Raji (cell line): ENCODE measurements around the gene NMNAT3.

Experiments
- POLR2A ChIP-seq: IDR thresholded peaks from 2 replicates; pipeline ENCODE4 v1.6.1; 2011; ENCODE audit warnings: low read depth, low read length, control low read depth; ENCODE audit not compliant: insufficient read depth

The NMNAT3 gene

DNA sequence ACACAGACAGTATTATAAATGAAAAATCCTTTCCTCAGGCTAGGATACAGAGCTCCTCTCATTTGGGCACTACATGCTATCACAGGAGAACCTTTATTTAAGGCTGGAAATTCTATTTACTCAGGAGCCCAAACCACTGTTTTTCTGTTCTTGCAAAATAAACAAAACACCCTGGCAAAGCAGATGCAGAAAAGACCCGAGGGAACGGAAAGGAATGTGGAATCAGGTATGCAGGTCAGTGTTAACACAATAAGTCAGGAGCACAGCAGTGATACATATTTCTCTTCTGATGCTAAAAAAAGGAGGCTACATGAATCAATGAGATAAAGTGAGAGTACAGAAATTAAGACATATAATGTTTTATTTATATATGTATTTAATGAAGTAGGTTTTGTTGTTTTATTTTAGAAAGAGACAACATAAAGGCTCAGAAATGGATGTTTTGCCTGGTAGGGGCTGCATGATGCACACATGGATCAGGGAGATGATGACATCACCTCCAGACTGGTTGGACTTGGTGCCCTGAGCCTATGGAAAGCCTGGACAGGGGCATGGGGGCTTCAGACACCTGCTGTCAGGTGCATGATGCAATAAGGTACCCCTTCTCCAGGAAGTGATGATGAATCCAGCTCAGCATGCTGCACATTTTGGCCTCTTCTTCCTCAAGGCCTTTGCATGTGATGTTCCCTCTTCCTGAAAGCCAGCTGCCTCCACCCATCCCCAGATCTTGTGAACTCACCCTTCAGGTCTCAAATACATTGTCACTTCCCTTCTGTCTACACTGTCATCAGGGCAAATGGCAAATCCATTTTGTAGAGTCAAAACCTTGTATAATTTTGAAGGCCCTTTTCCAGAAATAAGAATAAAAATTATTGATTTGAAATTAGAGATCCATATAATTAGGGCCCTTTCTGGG, 119.2 kb downstream of the NMNAT3 start:
- TF ChIP-seq POLR2A: no peak

DNA sequence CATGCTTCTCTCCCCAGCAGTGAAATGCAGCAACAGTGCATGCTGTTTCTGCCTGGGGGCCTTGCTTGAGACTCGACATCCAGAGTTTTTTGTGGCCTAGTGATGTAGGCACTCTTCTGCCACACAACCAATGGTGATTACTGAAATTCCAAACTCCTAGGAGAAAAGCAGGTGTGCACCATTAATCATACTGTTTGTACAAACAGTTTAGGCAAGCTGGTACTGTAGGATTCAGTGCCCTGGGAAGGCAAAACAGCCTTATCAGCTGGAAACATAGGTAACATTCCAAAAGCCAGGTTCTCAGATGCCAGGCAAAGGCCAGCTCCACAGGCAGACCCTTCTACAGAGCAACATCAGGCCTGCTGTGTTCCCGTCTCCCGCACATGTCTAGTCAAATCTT, 120.7 kb downstream of the NMNAT3 start:
- no peak for TF ChIP-seq POLR2A

DNA sequence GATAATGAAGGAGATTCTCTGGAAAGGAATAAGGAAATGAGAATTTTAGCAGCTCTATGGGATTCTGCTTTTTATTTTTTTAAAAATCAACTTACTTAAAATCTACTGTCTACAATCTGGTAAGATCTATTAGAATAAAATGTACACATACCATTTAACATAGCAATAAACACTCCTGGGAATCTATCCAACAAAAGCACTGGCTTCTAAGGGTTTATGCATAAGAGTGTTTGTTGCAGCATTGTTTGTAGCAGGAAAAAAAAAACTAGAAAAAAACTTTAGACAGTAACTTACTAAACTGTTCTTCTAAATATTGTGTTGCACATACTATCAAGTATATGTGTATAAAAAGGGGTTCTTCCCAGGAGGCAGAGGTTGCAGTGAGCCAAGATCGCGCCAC, 122.5 kb downstream of the NMNAT3 start:
- no peak for TF ChIP-seq POLR2A

DNA sequence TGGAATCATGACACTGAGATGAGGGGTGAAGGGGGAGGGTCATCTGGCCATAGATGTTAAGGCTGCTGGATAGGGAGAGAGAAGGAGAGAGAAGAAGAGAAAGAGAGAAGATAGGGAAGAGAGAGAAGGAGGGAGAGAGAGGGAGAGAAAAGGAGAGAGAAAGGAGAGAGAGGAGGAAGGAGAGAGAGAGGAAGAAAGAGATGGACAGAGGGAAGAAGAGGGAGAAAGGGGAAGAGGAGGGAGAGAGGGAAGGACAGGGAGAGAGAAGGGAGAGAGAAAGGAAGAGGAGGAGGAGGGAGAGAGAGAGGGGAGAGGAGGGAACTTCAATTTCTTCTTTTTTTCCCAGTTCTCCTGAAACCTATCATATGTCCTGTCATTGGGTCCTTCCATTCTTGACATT, 123.1 kb downstream of the NMNAT3 start:
- TF ChIP-seq POLR2A: no peak

DNA sequence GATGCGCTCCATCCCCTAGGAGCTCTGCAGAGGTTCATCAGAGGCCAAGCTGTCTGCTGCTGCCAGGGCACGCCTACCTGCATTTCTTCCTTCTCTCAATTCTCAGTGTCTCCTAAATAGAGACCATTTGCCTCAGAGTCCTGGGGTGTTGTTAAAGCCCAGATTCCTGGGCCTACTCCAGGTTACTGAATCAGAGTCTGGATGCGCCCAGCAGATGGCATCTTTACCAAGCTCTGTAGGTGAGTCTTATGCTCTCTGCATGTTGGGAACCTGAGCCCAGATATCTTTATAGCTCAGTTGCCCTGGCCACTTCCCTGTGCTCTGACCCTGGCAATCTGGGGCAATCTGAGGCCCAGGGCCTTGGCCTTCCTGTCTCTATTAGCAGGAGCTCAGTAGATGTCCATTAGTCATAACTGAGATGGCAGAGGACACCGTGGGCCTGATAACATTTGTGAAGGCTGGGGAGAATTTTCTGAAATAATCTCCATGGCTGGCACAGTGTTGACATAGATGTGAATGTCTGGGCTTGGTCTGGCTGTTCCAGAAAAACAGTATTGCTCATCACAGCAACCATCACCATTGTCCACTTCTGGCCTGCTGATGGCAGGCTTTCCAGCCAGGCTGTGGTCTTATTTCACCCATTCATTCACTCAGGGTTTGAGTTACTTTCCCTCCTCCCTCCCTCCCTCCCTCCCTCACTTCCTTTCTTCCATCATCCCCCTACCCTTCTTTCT, 125.0 kb downstream of the NMNAT3 start:
- no peak for TF ChIP-seq POLR2A

DNA sequence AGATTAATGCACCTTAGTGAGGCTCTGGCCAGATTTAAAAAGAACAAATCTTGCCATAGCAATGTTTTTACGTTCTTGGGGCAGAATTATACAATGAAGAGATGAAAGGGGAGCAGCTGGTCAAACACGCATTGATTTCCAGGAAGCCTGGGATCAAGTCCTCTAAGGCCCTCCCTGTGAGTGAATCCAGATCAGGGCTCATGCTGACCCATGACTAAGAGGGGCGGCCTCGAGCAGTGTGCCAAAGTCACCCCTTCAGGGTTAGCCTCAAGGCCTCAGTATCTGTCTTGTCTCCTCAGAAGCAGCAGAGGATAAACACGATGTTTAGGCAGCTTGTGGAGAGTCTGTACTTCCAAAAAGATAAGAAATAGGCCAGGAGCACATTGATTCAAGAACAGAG, 129.0 kb downstream of the NMNAT3 start:
- no peak for TF ChIP-seq POLR2A

DNA sequence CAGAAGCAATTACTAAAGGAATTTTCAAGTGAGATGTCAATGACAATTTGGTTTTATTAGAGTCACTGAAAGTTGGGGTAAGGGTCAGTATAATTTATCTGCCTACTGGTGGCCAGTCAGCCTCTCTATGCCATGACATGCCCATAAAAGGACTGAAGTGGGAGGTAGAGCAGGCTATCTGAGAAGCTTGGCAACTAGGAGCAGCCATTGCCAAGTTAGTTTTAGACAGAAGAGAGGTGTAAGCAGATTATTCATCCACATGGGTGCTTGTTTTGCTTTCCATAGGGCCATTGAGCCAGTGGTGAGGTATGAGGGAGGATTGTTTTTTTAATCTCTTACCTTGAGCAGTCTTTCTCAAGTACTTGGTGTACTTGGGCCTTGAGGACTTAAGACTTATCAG, 130.1 kb downstream of the NMNAT3 start:
- no peak for TF ChIP-seq POLR2A

DNA sequence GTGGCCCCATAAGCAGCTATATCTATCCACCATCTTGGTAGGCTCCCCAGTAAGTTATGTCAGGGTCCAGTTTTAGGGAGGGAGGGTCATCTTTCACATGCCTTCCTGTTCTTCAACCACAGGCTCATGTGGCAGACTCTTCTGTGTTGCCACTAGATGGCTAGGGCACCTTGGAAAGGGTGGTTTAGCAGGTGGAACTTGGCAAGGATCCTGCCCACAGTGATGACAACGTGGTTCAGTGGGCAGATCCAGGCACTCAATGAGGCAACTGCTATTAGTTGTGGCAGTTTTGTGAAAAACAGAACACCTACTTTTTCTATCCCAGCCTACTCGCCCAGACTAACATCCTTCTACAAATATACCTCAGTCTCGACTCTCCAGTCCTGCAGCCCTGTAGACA, 131.0 kb downstream of the NMNAT3 start:
- no peak for TF ChIP-seq POLR2A

DNA sequence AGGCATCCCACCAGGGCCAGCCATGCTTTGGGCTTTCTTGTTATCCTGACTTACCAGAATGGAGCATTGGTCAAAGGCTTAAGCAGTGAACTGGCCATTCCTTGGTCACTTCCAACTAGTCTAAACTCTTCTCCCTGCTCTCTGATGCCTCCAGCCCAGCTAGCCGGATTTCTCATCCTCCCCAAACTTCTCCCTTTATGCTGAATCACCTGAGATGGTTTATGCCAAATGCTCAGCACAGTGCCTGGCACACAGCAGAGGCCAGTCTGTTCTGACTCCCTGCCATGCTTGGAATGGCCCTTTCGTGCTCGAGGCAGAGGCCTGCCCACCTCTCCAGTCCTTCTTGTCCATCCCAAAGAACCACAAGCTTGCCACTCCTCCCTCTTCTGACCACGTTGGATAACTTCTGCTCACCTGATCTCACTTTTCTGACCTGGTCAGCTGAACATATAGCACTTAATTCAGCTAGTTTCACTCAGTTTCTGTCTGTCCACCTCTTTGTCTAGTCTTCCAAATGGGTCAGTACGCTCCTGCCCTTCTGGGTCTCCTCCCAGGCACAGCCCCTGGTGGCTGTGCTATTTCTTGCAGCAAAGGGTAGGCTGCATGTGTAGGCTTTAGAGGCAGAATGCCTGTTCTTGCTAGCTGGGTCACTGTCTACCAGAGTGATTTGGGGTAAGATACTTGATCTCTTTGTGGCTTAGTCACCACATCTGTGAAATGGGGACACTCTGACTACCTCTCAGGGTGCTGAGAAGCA, 136.1 kb downstream of the NMNAT3 start:
- TF ChIP-seq POLR2A: no peak

DNA sequence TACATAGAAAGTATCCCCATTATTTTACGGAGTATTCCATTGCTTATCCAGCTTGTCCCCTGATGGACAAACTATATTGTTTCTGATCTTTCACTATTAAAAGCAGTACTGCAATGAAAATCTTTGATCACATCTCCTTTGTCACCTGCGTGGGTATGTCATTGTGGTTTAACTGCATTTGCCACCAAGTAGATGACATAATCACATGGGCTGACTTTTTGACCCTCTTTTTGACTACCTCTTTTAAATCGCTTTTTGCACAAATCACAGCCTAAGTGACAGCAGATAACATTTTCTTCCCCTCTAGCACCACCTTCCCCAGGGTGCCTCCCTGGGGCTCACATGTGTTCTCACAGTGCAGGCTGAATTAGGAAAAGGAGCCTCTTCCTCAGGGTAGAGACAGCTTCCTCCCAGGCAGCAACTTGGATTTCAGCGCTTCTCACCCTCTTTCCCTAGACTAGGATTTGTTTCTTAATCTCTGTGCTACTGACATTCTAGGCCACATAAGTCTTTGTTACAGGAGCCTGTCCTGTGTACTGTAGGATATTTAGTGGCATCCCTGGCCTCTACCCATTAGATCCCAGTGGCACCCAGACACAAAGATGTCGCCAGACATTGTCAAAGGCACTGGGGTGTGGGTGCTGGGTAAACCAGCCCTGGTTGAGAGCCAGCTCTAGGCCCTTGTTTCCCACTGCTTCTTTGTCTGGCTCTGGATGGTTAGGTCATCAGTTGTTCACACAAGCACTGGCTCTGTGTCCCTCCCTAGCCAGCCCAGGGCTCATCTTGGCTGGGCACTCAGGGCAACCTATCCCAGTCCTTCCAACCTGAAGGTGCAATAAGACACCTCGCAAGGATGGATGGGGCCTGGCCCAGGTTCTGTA, 136.9 kb downstream of the NMNAT3 start:
- no peak for TF ChIP-seq POLR2A

DNA sequence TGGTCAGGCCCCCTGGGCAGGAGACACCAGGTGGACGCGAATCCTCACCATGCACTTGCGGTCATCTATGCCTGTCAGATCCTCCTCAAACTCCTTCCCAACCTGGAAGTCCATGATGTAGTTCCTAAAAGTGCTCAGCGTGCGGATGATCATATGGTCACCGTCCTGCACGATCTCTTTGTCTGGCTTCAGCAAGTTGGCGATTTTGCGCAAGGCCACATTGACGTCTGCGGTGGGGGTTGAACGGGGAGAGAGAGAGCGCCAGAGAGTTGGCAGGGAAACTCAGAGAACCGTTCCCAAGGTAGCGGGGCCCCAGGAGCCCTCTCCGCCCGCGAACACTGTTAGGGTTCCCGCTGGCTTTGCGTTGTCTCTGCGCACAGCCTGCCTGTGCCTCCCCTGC, 139.0 kb downstream of the NMNAT3 start:
- no peak for TF ChIP-seq POLR2A

DNA sequence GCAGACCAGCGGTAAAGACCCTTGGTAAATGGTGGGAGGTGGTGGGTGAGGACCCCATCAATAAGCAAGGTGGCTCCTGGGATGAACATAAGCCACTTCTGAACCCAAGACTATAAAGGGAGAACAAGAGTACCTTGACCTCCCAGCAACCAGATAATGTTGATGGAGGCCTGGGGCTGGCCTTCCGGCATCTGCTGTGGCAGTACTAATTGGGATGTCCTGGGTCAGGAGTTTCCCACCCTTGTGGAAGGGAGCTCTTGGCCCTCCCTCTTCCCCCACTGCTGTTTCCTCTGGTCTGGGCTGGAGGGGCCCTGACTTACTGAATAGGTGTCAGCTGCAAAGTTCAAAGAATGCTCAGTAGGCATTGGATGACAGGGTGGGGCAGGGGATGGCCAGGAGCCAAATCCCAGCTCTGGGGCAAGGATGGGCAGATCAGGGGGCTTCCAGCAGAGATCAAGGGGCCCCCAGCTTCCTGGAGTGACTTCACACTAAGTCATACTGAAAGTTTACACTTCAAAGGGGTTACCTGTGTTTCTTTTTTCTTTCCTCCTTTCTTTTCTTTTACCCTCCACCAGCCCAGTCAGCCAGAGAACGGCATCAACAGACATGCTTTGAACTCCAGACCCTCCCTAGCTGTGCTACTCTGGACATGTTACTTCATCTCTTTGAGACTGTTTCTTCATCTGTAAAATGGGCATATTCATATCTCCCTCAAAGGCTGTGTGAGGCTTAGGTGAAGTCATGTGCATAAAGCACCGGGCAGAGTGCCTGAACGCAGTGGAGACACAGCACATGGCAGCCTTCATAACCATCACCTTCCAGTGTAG, 139.8 kb downstream of the NMNAT3 start:
- TF ChIP-seq POLR2A: no peak

DNA sequence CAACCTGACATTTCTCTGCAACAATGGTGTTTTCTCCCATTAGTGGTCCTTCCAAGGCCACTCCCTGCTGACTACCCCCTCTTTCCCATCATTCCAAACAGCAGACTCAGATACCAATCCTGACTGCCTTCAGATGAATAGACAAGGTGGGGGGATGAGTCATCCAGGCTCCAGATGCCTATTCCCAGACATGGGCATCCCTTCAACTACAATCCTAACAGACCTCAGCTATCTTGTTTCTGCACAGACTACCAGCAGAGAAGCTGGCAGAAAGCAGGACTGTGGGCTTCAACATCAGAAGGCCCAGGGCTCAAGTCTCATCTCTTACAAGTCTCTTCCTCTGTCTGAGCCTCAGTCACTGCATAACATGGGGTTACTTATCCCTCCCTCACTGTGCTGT, 140.4 kb downstream of the NMNAT3 start:
- no peak for TF ChIP-seq POLR2A

DNA sequence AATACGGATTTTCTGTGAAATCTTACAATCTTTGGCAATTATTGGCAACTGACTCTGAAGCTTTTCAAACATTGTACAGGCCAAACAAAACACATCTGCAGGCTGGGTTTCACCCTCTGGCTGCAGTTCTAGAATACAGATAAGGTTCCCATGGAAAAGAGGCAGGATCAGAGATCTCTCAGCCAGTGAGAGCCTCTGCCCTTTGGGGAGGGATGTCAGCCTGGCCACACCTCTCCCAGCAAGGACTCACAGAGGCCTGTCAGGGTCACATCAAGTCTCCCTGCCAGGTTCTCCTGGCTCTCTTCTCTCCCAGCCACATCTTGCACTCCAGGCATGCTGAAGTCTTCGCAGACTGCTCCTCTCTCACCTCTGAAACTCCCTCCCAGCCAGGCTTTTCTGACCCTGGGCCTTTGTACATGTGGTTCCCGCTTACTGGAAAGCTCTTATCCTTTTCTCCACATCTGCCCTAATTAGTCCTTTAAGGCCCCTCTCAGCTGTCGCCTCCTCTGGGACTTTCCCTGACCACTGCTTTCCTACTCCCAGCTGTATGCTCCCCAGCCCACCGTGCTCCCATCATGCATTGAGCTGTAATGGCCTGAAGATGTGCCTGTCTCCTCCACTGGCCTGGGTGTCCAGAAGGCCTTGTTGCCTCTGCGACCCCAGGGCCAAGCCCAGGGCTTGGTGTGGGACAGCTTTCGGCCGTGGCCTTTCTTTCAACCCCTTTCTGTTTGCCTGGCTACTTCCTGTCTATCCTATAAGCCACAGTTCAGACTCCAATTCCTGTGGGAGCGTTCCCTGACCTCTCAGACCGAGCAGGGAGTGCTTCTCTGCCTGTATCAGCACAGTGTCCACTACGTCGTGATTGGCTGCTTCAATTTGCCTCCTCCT, 142.5 kb downstream of the NMNAT3 start:
- TF ChIP-seq POLR2A: no peak
